WTC11 (cell line): ENCODE results near the gene DHRS4L2. TPM values are rescaled to one million over a fixed set of nuclear protein-coding genes. Genes with fewer than 3 reads are reported as not detected.
A peak's percentile ranks its signal among the peaks of the same experiment; 100 is the strongest.
"Not testable (repeated sequence)": the region's sequence is repeated elsewhere in the genome, so short reads cannot be mapped to it uniquely, and the experiment has no call there.

ENCODE experiments used
- ATAC-seq: fragments of 200-7000 bp; cut with Tn5 transposase; 2 replicates; pipeline ENCODE4 v1.10.0; 2021; ENCODE audit warnings: mild to moderate bottlenecking, moderate library complexity
- CTCF ChIA-PET: fragments of 300-600 bp; sonication (Branson Sonifier 250); formaldehyde crosslinking; loops from one replicate; lab custom pipeline; 2021; ENCODE audit warnings: antibody characterized with exemption; lab: Charles Lee
- POLR2A ChIA-PET: fragments of 350-600 bp; sonication (Branson Sonifier 250); formaldehyde crosslinking; loops from one replicate; lab custom pipeline; 2021; ENCODE audit warnings: antibody characterized with exemption; lab: Charles Lee
- DNase-seq: peaks from one replicate; pipeline ENCODE4 v3.0.0; 2021; ENCODE audit warnings: low spot score
- H3K27ac Mint-ChIP-seq: 2 replicates; pipeline ENCODE4 v1.8.0; 2021; ENCODE audit warnings: mixed read lengths
- H3K27me3 Mint-ChIP-seq: 2 replicates; pipeline ENCODE4 v1.8.0; 2021; ENCODE audit warnings: low read depth, mild to moderate bottlenecking, moderate library complexity, mixed read lengths
- H3K36me3 Mint-ChIP-seq: 2 replicates; pipeline ENCODE4 v1.8.0; 2021; ENCODE audit warnings: mixed read lengths
- H3K4me1 Mint-ChIP-seq: 2 replicates; pipeline ENCODE4 v1.8.0; 2022; ENCODE audit warnings: mixed read lengths
- H3K4me3 Mint-ChIP-seq: 2 replicates; pipeline ENCODE4 v1.8.0; 2021; ENCODE audit warnings: mild to moderate bottlenecking, moderate library complexity, mixed read lengths
- H3K9me3 Mint-ChIP-seq: 2 replicates; pipeline ENCODE4 v1.8.0; 2021; ENCODE audit warnings: mixed read lengths
- ARID4B ChIP-seq: sonication (generic); formaldehyde crosslinking; IDR thresholded peaks from 2 replicates; pipeline ENCODE4 v1.8.0; 2023; ENCODE audit warnings: missing genetic modification reagents, mild to moderate bottlenecking, borderline replicate concordance
- CDX4 ChIP-seq: fragments of 250-450 bp; sonication (Bioruptor Pico); IDR thresholded peaks from 2 replicates; pipeline ENCODE4 v1.9.0; 2021; ENCODE audit warnings: moderate library complexity, mild to moderate bottlenecking, inconsistent platforms, borderline replicate concordance
- CTCF ChIP-seq: fragments of 200-600 bp; IDR thresholded peaks from 2 replicates; pipeline ENCODE4 v1.8.0; 2022; ENCODE audit warnings: antibody characterized with exemption
- FOXK1 ChIP-seq: sonication (generic); formaldehyde crosslinking; IDR thresholded peaks from 2 replicates; pipeline ENCODE4 v1.8.0; 2022; ENCODE audit warnings: mild to moderate bottlenecking, moderate library complexity, missing genetic modification reagents
- GABPB1 ChIP-seq: sonication (generic); formaldehyde crosslinking; IDR thresholded peaks from 2 replicates; pipeline ENCODE4 v1.8.1; 2023; ENCODE audit warnings: mild to moderate bottlenecking, missing genetic modification reagents
- GRHL2 ChIP-seq: fragments of 250-450 bp; sonication (Bioruptor Pico); IDR thresholded peaks from 2 replicates; pipeline ENCODE4 v1.8.0; 2022; ENCODE audit warnings: mild to moderate bottlenecking, moderate library complexity; ENCODE audit not compliant: insufficient replicate concordance, severe bottlenecking
- GTF2I ChIP-seq: fragments of 250-450 bp; sonication (Bioruptor Pico); conservative IDR thresholded peaks from 2 replicates; pipeline ENCODE4 v1.4.0; 2021; ENCODE audit warnings: mild to moderate bottlenecking
- USF2 ChIP-seq: sonication (generic); formaldehyde crosslinking; IDR thresholded peaks from 2 replicates; pipeline ENCODE4 v1.8.1; 2023; ENCODE audit warnings: mild to moderate bottlenecking, missing genetic modification reagents, moderate library complexity
- ZNF121 ChIP-seq: sonication (generic); formaldehyde crosslinking; IDR thresholded peaks from 2 replicates; pipeline ENCODE4 v1.8.0; 2023; ENCODE audit warnings: missing genetic modification reagents
- ZNF396 ChIP-seq: fragments of 250-450 bp; sonication (Bioruptor Pico); IDR thresholded peaks from 2 replicates; pipeline ENCODE4 v1.8.0; 2021; ENCODE audit warnings: mild to moderate bottlenecking, moderate library complexity, borderline replicate concordance
- ZNF423 ChIP-seq: fragments of 250-450 bp; sonication (Bioruptor Pico); IDR thresholded peaks from 2 replicates; pipeline ENCODE4 v2.1.2; 2022; ENCODE audit warnings: mild to moderate bottlenecking, moderate library complexity
- total RNA-seq: library from RNA; stranded (reverse); gene quantifications from 3 replicates; pipeline ENCODE4 v1.2.3, GENCODE V29; 2021

The DHRS4L2 gene
- total RNA-seq, 1 experiment from 2014 or later: 10.2 TPM

- H3K36me3 Mint-ChIP-seq, H3K27ac Mint-ChIP-seq, H3K4me3 Mint-ChIP-seq, POLR2A ChIA-PET, H3K4me1 Mint-ChIP-seq, H3K9me3 Mint-ChIP-seq, DNase-seq: not testable (repeated sequence)
- CTCF ChIA-PET: interaction anchor here (1.0 to 2.3 kb wide), 3 partner anchors 52 to 418 kb away, joined by 4 to 5 read pairs (median 4); no protein-coding TSS in a partner anchor
- peaks cover 24% of the 10 kb centered on the region for H3K27me3 Mint-ChIP-seq
- peak; percentile 28 for ATAC-seq
Measured at GRCh38 chr14:24006471-24006816, 17.7 kb downstream of the DHRS4L2 start.

- not testable (repeated sequence) for H3K4me1 Mint-ChIP-seq, H3K27ac Mint-ChIP-seq, H3K36me3 Mint-ChIP-seq, H3K9me3 Mint-ChIP-seq
- ChIA-PET CTCF (interaction anchor here (1.0 to 2.3 kb wide), 3 partner anchors 51 to 418 kb away, joined by 4 to 5 read pairs (median 4); no protein-coding TSS in a partner anchor), POLR2A (interaction anchor here (0.6 kb wide), 1 partner anchor 498 kb away, joined by 3 read pairs; no protein-coding TSS in a partner anchor)
- Mint-ChIP-seq H3K27me3 (peaks cover 24% of the 10 kb centered on the region), H3K4me3 (peak overlapping the region; percentile 50)
- DNase-seq (peak; percentile 65), ATAC-seq (peak; percentile 76)
Measured at GRCh38 chr14:24006817-24007652, 18.3 kb downstream of the DHRS4L2 start.

- Mint-ChIP-seq H3K4me1 (peaks cover 5% of the 10 kb centered on the region; the same call in 1 of the 2 replicates), H3K27ac (no peak overlapping the region)
- CTCF ChIA-PET: interaction anchor here (1.1 to 1.4 kb wide), 2 partner anchors 23 to 345 kb away, joined by 3 to 6 read pairs; no protein-coding TSS in a partner anchor
Measured at GRCh38 chr14:24011051-24011450, 22.3 kb downstream of the DHRS4L2 start.

GRCh38 chr14:24012726-24013273 is 24.1 kb downstream of the DHRS4L2 start:
- Mint-ChIP-seq H3K27me3 (peaks cover 37% of the 10 kb centered on the region), H3K9me3 (peaks cover 16% of the 10 kb centered on the region)
- H3K4me1 Mint-ChIP-seq, H3K4me3 Mint-ChIP-seq, ATAC-seq, H3K36me3 Mint-ChIP-seq, DNase-seq, H3K27ac Mint-ChIP-seq, POLR2A ChIA-PET: not testable (repeated sequence)
- TF ChIP-seq ZNF423: peak; percentile 82
- CTCF ChIA-PET: interaction anchor here (0.6 kb wide), 1 partner anchor 321 kb away, joined by 3 read pairs; no protein-coding TSS in a partner anchor

More at GRCh38 chr14:24011051-24011450, 22.3 kb downstream of the DHRS4L2 start:
- DNase-seq (no peak), ATAC-seq (no peak)
- Mint-ChIP-seq H3K36me3 (no peaks in the 10 kb centered on the region), H3K9me3 (no peaks in the 10 kb centered on the region), H3K27me3 (peaks cover 24% of the 10 kb centered on the region), H3K4me3 (no peak overlapping the region)
- POLR2A ChIA-PET: no interaction called here
- TF ChIP-seq ZNF121 (CRISPR knock-in tag): no peak
- no peak for TF ChIP-seq GTF2I (CRISPR knock-in tag)

GRCh38 chr14:24013654-24014514 is 25.2 kb downstream of the DHRS4L2 start:
- POLR2A ChIA-PET: no interaction called here
- no peak overlapping the region for H3K27ac Mint-ChIP-seq
- H3K9me3 Mint-ChIP-seq: peaks cover 23% of the 10 kb centered on the region
- H3K4me3 Mint-ChIP-seq: no peak overlapping the region
- ATAC-seq (peak; percentile 98), DNase-seq (peak; percentile 28)
- CTCF ChIA-PET: interaction anchor here (0.7 to 1.5 kb wide), 4 partner anchors 22 to 95 kb away, joined by 3 to 5 read pairs (median 3); no protein-coding TSS in a partner anchor
- H3K36me3 Mint-ChIP-seq: no peaks in the 10 kb centered on the region
- H3K4me1 Mint-ChIP-seq: peaks cover 5% of the 10 kb centered on the region; the same call in 1 of the 2 replicates
- H3K27me3 Mint-ChIP-seq: peaks cover 35% of the 10 kb centered on the region
- no peak for TF ChIP-seq USF2
- TF ChIP-seq GABPB1 (CRISPR knock-in tag): peak; percentile 82
- TF ChIP-seq ARID4B (CRISPR knock-in tag): no peak
- TF ChIP-seq GRHL2: no peak
- TF ChIP-seq ZNF396 (CRISPR knock-in tag): no peak
- no peak for TF ChIP-seq CDX4 (CRISPR knock-in tag)
- peak; percentile 99 for TF ChIP-seq ZNF121 (CRISPR knock-in tag)
- TF ChIP-seq FOXK1 (CRISPR knock-in tag): 0 out of 2 replicates have a peak, but pooled peaks have one; percentile 29
- TF ChIP-seq CTCF: peak; percentile 75
